Measurements from ENCODE around the gene SCN1B.

GRCh38 chr19:35002037-35002535 lies 28.2 kb upstream of the SCN1B start:
- TF ChIP-seq EZH2 (IDR thresholded peaks at IDR 0.05; ENCODE audit: borderline replicate concordance, low read depth, low read length, severe bottlenecking) (no peak), CTCF (IDR thresholded peaks at IDR 0.05; ENCODE audit: borderline replicate concordance, extremely low read depth, low read length, poor library complexity, severe bottlenecking) (no peak)

All from DND-41 (cell line).